GM19328 (cell line): Measurements from ENCODE around the gene HFM1.
"Not testable (repeated sequence)": the region's sequence is repeated elsewhere in the genome, so short reads cannot be mapped to it uniquely, and the experiment has no call there.

Experiments
- ATAC-seq: cut with Tn5 transposase; IDR thresholded peaks from one replicate; pipeline ENCODE4 v1.9.1; 2021; ENCODE audit warnings: mild to moderate bottlenecking, moderate library complexity; ENCODE audit not compliant: unreplicated experiment

HFM1 gene

DNA sequence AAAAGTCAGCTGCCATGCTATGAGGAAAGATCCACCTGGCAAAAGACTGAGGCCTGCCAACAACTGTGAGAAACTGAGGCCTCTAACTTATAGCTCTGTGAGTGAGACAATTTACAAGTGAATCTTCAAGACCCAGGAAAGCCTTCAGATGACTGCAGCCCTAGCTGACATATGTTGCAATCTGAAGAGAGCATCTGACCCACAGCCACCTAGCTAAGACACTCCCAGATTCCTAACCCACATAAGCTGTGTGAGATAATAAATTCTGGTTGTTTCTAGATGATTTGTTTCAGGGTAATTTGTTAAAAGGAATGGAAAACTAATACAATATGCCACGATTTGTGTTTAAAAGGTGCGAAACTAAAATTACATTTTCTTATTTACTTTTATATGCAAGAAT, 55.1 kb downstream of the HFM1 start:
- ATAC-seq, result no peak

DNA sequence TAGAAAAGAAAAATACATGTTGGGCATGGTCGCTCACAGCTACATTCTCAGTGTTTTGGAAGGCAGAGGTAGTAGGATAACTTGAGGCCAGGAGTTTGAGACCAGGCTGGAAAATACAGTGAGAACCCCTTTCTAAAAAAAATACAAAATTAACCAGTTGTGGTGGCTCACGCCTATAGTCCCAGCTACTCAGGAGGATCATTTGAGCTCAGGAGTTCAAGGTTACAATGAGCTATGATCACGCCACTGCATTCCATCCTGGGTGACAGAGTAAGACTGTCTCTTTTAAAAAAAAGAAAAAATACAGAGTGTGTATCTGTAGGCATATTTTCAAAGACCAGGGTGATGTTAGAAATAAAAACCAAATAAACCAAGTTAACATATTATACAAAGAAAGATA, 57.8 kb downstream of the HFM1 start:
- no peak for ATAC-seq

DNA sequence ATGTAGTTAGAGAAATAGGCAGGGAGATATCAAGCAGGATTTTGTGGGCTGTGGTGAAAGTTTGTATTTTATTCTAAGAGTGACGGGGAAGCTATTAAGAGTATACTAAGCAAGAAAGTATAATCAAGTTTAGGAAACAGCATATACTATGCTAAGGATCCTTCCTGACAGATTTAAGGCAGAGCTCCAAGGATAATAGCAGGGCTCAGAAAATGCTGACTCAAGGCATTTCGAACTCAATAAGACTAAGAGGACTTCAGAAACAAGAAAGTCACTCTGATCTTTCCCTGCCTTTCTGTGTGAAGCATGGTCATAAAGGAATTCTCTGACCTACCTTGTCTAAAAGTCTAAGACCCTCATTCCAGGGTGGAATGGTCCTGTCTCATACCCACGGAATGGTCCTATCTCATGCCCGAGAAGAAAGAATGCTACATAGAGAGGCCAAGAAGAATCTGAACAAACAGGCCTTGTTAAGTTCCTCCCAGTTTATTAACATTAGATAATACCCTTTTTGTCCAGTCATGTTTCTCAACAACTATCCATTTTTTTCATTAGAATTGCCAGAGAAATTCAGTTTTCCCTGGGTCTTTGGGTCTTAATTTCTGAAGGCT, 59.1 kb downstream of the HFM1 start:
- ATAC-seq, result no peak

DNA sequence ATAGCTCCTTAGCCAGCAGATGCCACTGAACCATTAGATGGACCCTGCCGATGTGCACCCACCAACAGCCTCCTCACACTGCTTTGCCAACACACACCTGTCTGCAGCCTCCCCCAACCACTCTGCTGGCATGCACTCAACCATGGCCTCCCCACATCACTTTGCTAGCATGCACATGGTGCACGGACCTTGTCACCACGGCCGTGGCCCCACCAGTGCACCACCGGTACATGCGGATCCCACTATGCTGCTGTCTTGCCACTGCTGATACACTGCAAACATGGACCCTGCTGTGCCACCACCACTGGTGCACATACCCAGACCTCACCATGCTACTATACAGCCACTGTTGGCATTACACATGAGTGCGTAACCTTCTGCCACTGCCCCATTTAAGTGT, 66.1 kb downstream of the HFM1 start:
- no peak for ATAC-seq

DNA sequence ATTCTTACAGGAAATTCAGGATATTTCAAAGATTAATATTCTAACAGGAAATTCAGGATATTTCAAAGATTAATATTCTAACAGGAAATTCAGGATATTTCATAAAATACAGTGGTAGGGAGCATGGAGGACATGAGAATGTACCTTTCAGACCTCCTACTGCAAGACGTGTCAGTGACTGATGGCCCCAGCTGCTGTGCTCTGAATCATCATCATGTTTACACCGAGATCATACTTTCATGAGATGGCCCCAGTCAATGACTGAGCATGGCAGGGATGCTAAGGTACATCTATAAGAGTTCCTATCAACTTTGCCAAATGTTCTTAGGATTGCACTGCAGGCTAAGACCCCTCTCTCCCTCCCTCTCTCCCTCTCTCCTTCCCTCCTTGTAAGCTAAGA, 69.0 kb downstream of the HFM1 start:
- ATAC-seq, result no peak

DNA sequence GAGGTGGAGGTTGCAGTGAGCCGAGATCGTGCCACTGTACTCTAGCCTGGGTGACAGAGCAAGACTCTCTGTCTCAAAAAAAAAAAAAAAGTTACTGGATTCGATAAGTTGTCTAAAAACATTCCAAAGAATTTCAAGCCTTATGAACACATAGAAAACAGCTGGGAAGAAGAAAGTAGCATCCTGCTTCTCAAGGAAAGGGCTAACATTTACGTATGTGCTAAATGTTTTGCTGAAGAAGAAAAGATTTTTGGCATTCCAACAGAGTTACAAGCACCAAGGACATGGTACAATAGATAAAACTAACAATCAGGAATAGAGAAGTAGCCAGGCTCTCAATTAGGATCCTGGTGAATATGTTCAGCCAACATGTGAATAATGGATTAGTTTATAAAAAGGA, 69.8 kb downstream of the HFM1 start:
- ATAC-seq, result no peak

DNA sequence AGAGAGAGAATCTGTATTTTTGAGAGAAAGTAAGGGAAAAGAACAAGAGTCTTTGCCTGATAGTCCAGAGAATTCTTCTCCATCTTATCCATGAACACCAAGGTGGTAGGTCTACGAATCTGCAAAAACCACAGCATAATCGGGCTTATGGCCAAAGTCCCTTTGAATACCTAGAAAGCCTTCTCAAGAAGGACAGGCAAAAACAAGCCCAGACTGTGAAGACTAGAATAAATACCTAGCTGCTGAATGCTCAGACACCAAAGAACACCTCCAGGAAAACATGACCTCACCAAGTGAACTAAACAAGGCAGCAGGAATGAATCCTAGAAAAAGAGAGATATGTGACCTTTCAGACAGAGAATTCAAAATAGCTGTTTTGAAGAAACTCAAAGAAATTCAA, 79.2 kb downstream of the HFM1 start:
- ATAC-seq, result no peak

DNA sequence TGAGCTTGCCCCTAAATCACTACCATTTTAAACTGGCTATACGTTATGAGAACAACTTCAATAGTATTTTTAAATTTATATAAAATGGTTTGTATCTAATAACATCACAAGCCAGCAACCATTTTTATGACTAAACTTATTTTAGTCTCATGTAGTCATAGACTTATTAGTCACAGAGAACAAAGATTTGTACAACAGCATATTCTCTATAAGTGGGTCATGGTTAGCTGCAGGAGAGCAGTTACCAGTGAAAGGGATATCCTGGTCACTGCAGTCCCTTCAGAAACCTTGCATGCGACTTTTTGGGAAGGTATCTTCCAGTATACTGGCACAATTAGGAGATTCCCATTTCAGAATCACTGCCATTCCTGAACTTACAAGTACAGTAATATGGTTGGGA, 90.0 kb downstream of the HFM1 start:
- ATAC-seq, result no peak

DNA sequence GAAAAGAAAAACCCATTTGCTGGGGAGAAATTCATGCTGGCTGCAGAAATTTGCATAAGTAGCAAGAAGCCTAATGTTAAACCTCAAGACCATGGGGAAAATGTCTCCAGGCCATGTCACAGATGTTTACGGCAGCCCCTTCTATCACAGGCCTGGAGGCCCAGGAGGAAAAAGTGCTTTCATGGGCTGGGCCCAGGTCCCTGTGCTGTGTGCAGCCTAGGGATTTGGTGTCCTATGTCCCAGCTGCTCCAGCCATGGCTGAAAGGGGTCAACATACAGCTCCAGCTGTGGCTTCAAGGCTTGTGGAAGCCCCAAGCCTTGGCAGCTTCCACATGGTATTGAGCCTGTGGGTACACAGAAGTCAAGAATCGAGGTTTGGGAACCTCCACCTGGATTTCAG, 93.0 kb downstream of the HFM1 start:
- ATAC-seq, result no peak

DNA sequence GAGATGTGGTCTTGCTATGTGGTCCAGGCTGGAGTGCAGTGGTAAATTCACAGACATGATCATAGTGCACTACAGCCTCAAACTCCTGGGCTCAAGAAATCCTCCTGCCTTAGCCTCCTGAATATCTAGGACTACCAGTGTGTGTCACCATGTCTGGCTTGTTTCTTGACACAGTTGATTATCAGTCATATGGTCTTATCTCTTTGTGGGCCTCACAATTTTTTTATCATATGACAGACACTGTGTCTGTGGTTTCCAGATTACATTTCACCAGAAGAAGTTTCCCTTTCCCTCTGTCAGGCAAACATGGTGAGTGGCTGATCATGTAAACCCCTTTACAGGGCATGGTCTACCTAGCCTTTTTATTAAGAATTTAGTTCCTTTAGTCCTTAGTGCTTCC, 96.1 kb downstream of the HFM1 start:
- ATAC-seq, result no peak

DNA sequence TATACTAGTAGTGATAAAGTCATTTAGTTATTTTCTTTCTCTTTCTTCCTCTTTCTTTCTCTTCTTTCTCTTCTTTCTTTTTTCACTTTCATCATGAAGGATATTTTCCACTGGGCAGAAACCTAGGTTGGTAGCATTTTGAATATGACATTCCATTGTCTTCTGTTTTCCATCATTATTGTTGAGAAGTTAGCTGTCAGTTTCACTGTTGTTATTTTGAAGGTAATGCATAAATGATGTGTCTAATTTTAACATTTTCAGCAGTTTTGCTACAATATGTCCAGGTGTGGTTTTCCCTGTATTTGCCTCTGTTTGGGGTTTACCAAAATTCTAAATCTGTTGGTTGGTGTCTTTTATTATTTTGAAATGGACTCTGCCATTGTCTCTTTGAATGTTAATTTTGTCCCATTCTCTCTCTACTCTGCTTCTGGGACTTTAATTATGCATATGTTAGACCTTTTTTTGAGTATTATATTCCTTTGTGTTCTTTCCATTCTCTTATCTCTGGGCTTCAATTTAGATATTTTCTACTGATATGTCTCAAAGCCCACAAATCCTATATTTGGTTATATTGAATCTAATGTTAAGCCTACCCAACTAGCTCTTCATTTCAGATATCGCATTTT, 96.7 kb downstream of the HFM1 start:
- no peak for ATAC-seq

DNA sequence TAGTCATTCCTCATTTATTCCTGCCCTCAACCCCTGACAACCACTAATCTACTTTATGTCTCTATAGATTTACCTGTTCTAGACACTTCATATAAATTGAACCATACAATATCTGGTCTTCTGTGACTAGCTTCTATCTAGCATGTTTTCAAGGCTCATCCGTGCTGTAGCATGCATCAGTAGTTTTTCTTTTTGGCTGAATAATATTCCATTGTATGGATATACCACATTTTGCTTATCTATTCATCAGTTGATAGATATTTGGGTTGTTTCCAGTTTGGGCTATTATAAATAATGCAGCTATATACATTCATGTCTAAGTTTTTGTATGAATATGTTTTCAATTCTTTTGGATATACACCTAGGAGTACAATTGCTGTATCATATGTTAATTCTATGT, 101.5 kb downstream of the HFM1 start:
- no peak for ATAC-seq

DNA sequence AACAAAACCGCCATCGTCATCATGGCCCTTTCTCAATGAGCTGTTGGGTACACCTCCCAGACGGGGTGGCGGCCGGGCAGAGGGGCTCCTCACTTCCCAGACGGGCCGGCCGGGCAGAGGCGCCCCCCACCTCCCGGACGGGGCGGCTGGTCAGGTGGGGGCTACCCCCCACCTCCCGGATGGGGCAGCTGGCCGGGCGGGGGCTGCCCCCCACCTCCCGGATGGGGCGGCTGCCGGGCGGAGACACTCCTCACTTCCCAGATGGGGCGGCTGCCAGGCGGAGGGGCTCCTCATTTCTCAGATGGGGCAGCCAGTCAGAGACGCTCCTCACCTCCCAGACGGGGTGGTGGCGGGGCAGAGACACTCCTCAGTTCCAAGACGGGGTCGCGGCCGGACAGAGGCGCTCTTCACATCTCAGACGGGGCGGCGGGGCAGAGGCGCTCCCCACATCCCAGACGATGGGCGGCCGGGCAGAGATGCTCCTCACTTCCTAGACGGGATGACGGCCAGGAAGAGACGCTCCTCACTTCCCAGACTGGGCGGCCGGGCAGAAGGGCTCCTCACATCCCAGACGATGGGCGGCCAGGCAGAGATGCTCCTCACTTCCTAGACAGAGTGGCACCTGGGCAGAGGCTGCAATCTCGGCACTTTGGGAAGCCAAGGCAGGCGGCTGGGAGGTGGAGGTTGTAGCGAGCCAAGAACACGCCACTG, 115.6 kb downstream of the HFM1 start:
- ATAC-seq, result not testable (repeated sequence)

DNA sequence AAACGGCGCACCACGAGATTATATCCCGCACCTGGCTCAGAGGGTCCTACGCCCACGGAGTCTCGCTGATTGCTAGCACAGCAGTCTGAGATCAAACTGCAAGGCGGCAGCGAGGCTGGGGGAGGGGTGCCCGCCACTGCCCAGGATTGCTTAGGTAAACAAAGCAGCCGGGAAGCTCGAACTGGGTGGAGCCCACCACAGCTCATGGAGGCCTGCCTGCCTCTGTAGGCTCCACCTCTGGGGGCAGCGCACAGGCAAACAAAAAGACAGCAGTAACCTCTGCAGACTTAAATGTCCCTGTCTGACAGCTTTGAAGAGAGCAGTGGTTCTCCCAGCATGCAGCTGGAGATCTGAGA, 117.7 kb downstream of the HFM1 start:
- ATAC-seq, result not testable (repeated sequence)

DNA sequence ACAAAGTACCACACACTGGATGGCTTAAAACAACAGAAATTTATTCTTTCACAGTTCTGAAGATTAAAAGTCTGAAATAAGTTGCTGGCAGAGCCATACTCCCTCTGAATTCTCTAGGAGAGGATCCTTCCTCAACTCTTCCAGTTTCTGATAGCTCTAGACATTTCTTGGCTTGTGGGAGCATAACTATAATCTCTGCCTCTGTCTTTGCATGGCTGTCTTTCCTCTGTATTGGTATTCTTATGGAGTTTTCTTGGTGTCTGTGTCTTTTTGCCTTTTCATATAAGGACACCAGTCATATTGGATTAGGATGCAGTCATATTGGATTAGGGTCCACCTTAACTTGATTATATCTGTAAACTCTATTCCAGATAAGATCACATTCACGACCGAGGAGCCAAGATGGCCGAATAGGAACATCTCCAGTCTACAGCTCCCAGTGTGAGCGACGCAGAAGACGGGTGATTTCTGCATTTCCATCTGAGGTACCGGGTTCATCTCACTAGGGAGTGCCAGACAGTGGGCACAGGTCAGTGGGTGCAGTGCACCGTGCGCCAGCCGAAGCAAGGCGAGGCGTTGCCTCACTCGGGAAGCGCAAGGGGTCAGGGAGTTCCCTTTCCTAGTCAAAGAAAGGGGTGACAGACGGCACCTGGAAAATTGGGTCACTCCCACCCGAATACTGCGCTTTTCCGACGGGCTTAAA, 118.2 kb downstream of the HFM1 start:
- ATAC-seq, result not testable (repeated sequence)

DNA sequence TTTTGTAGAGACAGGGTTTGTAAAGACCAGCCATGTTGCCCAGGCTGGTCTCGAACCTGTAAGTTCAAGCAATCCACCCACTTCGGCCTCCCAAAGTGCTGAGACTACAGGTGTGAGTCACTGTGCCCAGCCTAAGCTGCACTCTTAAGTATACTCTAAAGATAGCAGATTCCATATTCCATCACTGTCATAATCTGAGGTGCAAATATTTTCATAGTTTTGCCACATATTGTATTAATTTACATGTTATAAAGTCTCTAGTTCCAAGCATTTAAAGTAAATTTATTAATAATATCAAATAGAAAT, 121.3 kb downstream of the HFM1 start:
- ATAC-seq, result no peak

DNA sequence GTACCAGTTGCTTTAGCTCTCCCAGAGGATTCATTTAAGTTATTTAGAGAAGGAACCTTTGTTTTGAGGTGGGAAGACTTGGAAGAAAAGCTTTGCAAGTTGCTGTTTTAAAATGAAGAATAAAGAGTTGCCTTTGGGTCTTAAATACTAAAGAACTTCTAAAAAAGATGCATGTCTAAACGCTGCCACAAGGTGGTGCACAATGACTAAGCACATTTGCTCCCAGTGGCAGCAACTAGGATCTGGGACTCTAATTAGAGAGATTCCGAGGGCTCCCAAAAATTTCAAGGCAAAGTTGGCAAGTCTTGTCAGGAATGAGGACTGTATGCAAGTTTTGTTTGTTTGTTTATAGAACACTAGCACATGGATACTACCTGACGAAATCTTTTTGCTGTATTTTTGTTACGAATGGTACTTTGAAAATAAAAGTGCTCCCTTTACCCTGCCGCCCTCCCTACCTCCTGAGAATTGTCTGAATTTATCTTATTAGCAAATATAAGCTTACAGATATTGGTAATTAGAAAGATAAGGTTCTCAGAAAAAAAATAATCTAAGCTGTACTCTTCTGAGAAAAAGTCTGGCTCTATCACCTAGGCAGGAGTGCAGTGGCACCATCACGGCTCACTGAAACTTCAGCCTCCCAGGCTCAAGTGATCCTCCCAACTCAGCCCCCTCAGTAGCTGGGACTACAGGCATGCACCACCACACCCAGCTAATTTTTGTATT, 121.8 kb downstream of the HFM1 start:
- no peak for ATAC-seq

DNA sequence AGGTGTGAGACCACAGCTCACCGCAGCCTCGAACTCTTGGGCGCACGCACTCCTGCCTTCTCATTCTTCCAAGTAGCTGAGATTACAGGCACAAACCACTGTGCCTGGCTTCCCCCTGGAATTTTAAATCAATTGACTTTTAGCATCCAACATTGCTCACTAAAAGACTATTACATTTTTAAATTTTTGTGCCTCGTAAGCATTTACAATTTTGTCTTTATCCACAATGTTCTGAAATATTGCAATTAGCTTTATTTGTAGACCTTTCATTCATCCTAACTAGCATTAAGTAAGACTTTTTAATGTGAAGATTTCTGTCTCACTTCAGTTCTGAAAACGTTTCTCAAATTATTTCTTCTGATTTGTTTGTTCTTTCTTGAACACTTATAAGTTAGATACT, 122.9 kb downstream of the HFM1 start:
- no peak for ATAC-seq

DNA sequence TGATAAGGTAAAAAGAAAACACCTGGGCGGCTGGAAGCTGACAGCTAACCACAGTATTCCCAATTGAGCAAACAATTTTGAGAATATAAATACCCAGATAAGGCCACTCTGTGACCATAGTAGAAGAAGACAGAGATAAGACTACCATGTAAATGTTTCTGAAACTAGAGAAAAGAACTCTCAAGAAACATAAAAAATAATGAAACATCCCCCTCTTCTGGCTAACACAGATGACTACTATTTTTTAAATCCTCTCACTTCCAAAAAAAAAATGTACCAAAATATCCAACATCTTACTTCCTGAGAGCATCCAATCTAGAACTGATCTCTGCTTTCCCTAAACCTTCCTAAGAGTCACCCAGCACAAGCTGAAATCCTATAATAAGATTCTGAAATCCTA, 125.9 kb downstream of the HFM1 start:
- no peak for ATAC-seq

DNA sequence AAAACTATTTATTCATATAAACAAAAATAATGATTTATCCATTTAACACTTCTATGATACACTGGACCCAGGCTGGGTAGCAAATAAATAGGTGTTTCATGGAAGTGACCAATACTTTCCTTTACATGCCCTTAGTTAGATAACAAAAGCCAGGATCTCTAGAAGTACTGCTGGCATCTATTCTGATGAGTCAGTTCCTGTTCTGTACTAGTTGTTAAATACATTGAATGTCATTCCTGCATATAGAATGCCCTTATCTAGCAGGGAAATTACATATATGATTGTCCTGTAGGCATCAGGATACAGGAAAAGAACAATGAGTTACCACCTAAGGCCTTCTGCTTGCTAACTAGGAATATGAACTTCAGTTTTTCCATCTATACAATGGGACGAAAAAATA, 130.8 kb downstream of the HFM1 start:
- ATAC-seq, result no peak

DNA sequence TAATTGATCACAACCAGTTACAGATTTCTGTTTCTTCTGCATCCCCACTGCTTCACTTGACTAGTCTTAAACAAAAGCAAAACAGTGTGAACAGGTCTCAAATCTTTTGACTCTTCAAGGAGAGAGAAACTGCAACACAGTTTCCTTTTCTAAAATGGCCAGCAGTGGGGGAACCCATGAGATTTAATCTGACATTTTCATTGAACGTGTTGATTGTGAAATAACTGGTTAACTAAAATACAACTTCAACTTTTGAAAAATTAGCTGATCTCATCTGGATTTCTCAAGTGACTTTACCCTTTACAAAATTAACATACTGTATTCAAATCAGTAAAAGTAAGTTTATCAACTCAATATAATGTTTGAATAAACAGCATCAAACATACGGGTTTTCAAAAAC, 143.0 kb downstream of the HFM1 start:
- ATAC-seq, result no peak

DNA sequence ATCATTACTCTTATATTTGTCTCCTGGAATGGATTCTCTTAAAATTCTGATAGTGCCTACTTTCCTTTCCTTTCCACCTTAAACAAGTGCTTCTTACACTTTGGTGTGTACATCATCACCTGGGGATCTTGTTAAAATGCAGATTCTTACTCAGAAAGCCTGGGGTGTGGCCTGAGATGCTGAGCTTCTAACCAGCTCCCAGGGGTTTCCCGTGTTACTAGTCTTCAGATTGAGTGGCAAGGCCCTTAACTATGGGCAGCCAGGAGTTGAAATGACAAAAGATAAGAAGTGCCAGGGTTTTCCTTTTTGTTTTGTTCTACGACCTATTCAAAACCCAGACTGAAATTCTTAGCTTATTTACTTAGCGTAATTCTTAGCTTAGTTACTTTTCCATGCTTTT, 159.2 kb downstream of the HFM1 start:
- no peak for ATAC-seq
